Omental fat pad (tissue), 4 donors: ENCODE data around the gene INSRR. TPM values are rescaled to one million over a fixed set of nuclear protein-coding genes. Genes with fewer than 3 reads are reported as not detected.
A peak's percentile ranks its signal among the peaks of the same experiment; 100 is the strongest.

Experiments used
- ATAC-seq: fragments of 150-250 bp; one replicate; pipeline ENCODE4 v1.9.1; 2016; ENCODE audit warnings: mild to moderate bottlenecking, moderate library complexity; ENCODE audit not compliant: low FRiP score
- DNase-seq: peaks from one replicate; pipeline ENCODE4 v3.0.0-alpha.2; 2019; ENCODE audit warnings: low spot score
- total RNA-seq, 4 donors: library from RNA; depleted of rRNA; stranded (reverse); fragments of >200 nt; gene quantifications; one replicate each; pipeline ENCODE4 v1.1.0, GENCODE V29; 2016
- TF ChIP-seq, protein P1 (sequence below), 3 donors: fragments of 450-650 bp; IDR thresholded peaks; one replicate each; pipeline ENCODE4 v1.5.1; 2016 to 2017; ENCODE audit warnings: antibody characterized with exemption in 3 of 3, mild to moderate bottlenecking in 3 of 3, moderate library complexity in 2 of 3

INSRR gene
- total RNA-seq, 4 donors from 2014 or later: 0.06 to 0.12 (median 0.09) TPM; not detected in 1

GRCh38 chr1:156840186-156840897 lies 18.6 kb downstream of the INSRR start:
- TF ChIP-seq, protein P1, sequence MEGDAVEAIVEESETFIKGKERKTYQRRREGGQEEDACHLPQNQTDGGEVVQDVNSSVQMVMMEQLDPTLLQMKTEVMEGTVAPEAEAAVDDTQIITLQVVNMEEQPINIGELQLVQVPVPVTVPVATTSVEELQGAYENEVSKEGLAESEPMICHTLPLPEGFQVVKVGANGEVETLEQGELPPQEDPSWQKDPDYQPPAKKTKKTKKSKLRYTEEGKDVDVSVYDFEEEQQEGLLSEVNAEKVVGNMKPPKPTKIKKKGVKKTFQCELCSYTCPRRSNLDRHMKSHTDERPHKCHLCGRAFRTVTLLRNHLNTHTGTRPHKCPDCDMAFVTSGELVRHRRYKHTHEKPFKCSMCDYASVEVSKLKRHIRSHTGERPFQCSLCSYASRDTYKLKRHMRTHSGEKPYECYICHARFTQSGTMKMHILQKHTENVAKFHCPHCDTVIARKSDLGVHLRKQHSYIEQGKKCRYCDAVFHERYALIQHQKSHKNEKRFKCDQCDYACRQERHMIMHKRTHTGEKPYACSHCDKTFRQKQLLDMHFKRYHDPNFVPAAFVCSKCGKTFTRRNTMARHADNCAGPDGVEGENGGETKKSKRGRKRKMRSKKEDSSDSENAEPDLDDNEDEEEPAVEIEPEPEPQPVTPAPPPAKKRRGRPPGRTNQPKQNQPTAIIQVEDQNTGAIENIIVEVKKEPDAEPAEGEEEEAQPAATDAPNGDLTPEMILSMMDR (IDR thresholded peaks at IDR 0.05): no peak
- no peak for ATAC-seq
- no peak for DNase-seq

- DNase-seq (no peak), ATAC-seq (no peak)
- TF ChIP-seq, protein P1 (IDR thresholded peaks at IDR 0.05): no peak
Observed at GRCh38 chr1:156839426-156840109, 19.3 kb downstream of the INSRR start.

DNA sequence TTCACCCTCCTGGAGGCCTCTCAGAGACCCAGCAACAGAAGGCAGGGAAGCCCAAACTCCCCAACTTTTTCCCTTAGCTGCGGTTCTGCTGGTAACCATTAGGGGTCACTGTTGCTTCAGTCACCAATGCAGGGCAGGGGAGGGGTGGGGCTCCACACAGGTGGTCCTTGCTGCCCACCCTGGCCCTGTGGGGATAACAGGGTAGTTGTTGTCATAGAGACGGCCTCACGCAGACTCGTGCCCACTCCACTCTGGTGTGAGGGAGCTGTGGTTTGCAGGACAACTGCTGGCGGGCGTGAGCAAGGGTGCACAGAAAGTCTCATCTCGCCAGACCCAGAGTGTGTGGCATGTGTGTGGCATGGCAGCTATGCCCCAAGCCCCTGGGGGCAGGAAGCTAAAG lies 19.9 kb downstream of the INSRR start:
- TF ChIP-seq, protein P1 (IDR thresholded peaks at IDR 0.05): peak in 1 of 3 donors; percentile 32
- DNase-seq (no peak), ATAC-seq (no peak)

- TF ChIP-seq, protein P1 (IDR thresholded peaks at IDR 0.05): no peak
- no peak for ATAC-seq
- DNase-seq: no peak
Observed at GRCh38 chr1:156836892-156837291, 22.0 kb downstream of the INSRR start.

- TF ChIP-seq, protein P1 (IDR thresholded peaks at IDR 0.05): no peak
- no peak for DNase-seq
- ATAC-seq: no peak
Observed at GRCh38 chr1:156836041-156836654, 22.8 kb downstream of the INSRR start.

GRCh38 chr1:156834322-156834721 lies 24.6 kb downstream of the INSRR start:
- DNase-seq (no peak), ATAC-seq (no peak)

More at GRCh38 chr1:156834322-156834721, 24.6 kb downstream of the INSRR start:
- TF ChIP-seq, protein P1 (IDR thresholded peaks at IDR 0.05): no peak
